Measurements from ENCODE around the gene MRPL34.
A peak's percentile ranks its signal among the peaks of the same experiment; 100 is the strongest.

MRPL34 gene

GRCh38 chr19:17327654-17328516 is 22.2 kb downstream of the MRPL34 start:
- no peak for DNase-seq (ENCODE audit: low read depth in 1 of 2, low spot score in 1 of 2)

- no peak for DNase-seq (ENCODE audit: low read depth in 1 of 2, low spot score in 1 of 2)
Observed at GRCh38 chr19:17328517-17329365, 23.1 kb downstream of the MRPL34 start.

- DNase-seq (ENCODE audit: low read depth in 1 of 2, low spot score in 1 of 2): no peak
Observed at GRCh38 chr19:17329366-17330261, 23.9 kb downstream of the MRPL34 start.

GRCh38 chr19:17330262-17331044 is 24.8 kb downstream of the MRPL34 start:
- no peak for DNase-seq (ENCODE audit: low read depth in 1 of 2, low spot score in 1 of 2)

GRCh38 chr19:17331045-17331558 is 25.4 kb downstream of the MRPL34 start:
- DNase-seq (ENCODE audit: low read depth in 1 of 2, low spot score in 1 of 2): no peak

GRCh38 chr19:17332360-17332676 is 26.6 kb downstream of the MRPL34 start:
- no peak for DNase-seq (ENCODE audit: low read depth in 1 of 2, low spot score in 1 of 2)

- no peak for DNase-seq (ENCODE audit: low read depth in 1 of 2, low spot score in 1 of 2)
Observed at GRCh38 chr19:17332677-17333581, 27.3 kb downstream of the MRPL34 start.

- peak; percentile 48 to 73 for DNase-seq (ENCODE audit: low read depth in 1 of 2, low spot score in 1 of 2)
Observed at GRCh38 chr19:17333611-17334413, 28.1 kb downstream of the MRPL34 start.

- DNase-seq (ENCODE audit: low read depth in 1 of 2, low spot score in 1 of 2): peak; percentile 87 to 95
Observed at GRCh38 chr19:17334414-17335409, 29.0 kb downstream of the MRPL34 start, which contains the start of gene ANO8. ANO8 (minus strand) TSS chr19:17334855; CDS start chr19:17334670, 185 bp downstream.

GRCh38 chr19:17335575-17335974 is 29.9 kb downstream of the MRPL34 start:
- no peak for DNase-seq (ENCODE audit: low read depth in 1 of 2, low spot score in 1 of 2)

- peak; percentile 86 to 97 for DNase-seq (ENCODE audit: low read depth in 1 of 2, low spot score in 1 of 2)
Observed at GRCh38 chr19:17336872-17337674, 31.4 kb downstream of the MRPL34 start, which contains the start of gene GTPBP3. GTPBP3 (plus strand) TSS chr19:17337553; CDS start chr19:17337612, 59 bp downstream.

GRCh38 chr19:17337675-17338432 is 32.2 kb downstream of the MRPL34 start:
- DNase-seq (ENCODE audit: low read depth in 1 of 2, low spot score in 1 of 2): no peak

GRCh38 chr19:17338433-17339078 is 32.9 kb downstream of the MRPL34 start:
- DNase-seq (ENCODE audit: low read depth in 1 of 2, low spot score in 1 of 2): no peak

GRCh38 chr19:17339088-17339741 is 33.5 kb downstream of the MRPL34 start:
- no peak for DNase-seq (ENCODE audit: low read depth in 1 of 2, low spot score in 1 of 2)

All from activated CD4-positive, alpha-beta T cell treated with anti-CD3 and anti-CD28 coated beads, Interleukin-2, amount 50 U/mL, for 24 hours (primary cell).